Activated naive CD4-positive, alpha-beta T cell treated with anti-CD3 and anti-CD28 coated beads, Interleukin-2, amount 10 ng/mL, durations not matched to agents 7 days and 5 days (primary cell): ENCODE data around the gene IL13.

ENCODE experiments used
- CTCF ChIA-PET: fragments of 350-600 bp; sonication (Branson Sonifier 250); formaldehyde crosslinking; loops from one replicate; lab custom pipeline; 2021; ENCODE audit warnings: antibody characterized with exemption; lab: Charles Lee
- DNase-seq: peaks from one replicate; pipeline ENCODE4 v3.0.0-alpha.2; 2020
- H3K27ac Mint-ChIP-seq: one replicate; pipeline ENCODE4 v1.8.0; 2021; ENCODE audit warnings: mild to moderate bottlenecking, moderate library complexity, mixed read lengths
- H3K27me3 Mint-ChIP-seq: one replicate; pipeline ENCODE4 v1.8.0; 2021; ENCODE audit warnings: mild to moderate bottlenecking, mixed read lengths
- H3K36me3 Mint-ChIP-seq: one replicate; pipeline ENCODE4 v1.8.0; 2021; ENCODE audit warnings: mixed read lengths
- H3K4me1 Mint-ChIP-seq: one replicate; pipeline ENCODE4 v1.8.0; 2021; ENCODE audit warnings: mixed read lengths
- H3K4me3 Mint-ChIP-seq: one replicate; pipeline ENCODE4 v1.8.0; 2021; ENCODE audit warnings: mild to moderate bottlenecking, moderate library complexity, mixed read lengths
- H3K9me3 Mint-ChIP-seq: one replicate; pipeline ENCODE4 v1.8.0; 2021; ENCODE audit warnings: mixed read lengths

The IL13 gene

DNA sequence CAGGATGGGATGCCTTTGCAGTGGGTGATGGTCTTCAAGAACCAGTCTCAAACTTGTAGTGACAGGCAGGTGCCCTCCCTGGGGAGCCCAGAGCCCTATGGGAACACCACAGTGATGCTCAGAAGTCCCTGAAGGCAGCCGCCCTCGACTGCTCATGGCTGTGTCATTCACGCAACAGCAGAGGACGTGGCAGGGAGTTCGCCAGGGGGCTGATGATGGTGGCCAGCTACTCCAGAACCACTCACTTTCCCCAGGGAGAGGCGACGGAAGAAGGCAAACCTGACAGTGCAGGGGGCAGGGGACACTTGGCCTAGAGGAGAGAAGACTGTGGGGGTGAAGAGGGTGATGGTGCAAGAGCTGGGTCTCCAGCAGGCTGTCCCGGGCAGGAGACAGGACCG, 4.0 kb downstream of the IL13 start:
- no peak overlapping the region for H3K27ac Mint-ChIP-seq
- H3K36me3 Mint-ChIP-seq, result no peaks in the 10 kb centered on the region
- no peaks in the 10 kb centered on the region for H3K9me3 Mint-ChIP-seq
- CTCF ChIA-PET, result no interaction called here
- H3K4me1 Mint-ChIP-seq, result peaks cover 13% of the 10 kb centered on the region
- no peak overlapping the region for H3K4me3 Mint-ChIP-seq
- DNase-seq, result no peak
- H3K27me3 Mint-ChIP-seq, result peaks cover 28% of the 10 kb centered on the region

DNA sequence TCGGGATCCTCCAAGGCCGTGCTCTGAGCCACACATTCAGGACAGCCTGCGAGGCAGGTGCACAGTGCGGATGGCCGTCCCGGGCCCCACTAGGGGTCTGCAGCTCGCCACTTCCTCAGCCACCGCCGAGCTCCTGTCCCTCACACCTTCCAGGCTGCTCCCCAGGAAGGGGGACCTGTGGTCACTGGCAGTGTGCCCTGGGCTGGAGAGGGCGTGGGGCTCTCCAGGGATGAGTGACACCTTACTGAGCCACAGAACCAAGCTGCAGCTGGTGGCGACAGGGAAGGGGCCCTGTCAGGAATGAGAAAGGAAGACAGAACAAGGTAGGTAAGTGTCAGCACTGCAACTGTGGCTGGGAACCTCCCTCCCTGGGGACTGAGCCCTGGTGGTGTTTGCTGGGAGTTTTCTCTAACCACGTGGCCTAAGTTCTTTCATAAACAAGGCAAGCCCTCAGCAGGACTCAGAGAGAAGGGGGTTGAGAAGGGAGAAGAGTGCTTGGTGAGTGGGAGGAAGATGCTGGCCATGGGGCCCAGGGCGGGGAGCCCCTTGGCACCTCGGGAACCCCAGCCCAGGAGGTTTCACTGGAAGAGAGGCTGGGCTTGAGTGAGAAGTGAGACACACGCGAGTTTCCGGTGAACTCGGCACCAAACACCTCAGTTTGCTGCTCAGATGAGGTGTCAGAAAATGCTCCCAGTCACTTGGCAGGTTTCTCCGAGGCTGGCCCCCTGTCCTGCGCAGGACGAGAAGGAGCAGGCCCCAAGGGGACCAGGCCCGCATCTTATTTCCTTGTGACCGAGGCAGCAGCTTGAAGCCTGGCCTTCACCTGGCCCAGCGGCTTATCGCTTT, 5.2 kb downstream of the IL13 start:
- Mint-ChIP-seq H3K9me3 (no peaks in the 10 kb centered on the region), H3K27me3 (peaks cover 19% of the 10 kb centered on the region), H3K36me3 (no peaks in the 10 kb centered on the region), H3K4me1 (peaks cover 10% of the 10 kb centered on the region), H3K27ac (peak overlapping the region; percentile 76), H3K4me3 (no peak overlapping the region)
- CTCF ChIA-PET, result interaction anchor here (0.6 kb wide), 2 partner anchors 156 to 598 kb away, joined by 3 to 4 read pairs; no protein-coding TSS in a partner anchor
- DNase-seq, result no peak

DNA sequence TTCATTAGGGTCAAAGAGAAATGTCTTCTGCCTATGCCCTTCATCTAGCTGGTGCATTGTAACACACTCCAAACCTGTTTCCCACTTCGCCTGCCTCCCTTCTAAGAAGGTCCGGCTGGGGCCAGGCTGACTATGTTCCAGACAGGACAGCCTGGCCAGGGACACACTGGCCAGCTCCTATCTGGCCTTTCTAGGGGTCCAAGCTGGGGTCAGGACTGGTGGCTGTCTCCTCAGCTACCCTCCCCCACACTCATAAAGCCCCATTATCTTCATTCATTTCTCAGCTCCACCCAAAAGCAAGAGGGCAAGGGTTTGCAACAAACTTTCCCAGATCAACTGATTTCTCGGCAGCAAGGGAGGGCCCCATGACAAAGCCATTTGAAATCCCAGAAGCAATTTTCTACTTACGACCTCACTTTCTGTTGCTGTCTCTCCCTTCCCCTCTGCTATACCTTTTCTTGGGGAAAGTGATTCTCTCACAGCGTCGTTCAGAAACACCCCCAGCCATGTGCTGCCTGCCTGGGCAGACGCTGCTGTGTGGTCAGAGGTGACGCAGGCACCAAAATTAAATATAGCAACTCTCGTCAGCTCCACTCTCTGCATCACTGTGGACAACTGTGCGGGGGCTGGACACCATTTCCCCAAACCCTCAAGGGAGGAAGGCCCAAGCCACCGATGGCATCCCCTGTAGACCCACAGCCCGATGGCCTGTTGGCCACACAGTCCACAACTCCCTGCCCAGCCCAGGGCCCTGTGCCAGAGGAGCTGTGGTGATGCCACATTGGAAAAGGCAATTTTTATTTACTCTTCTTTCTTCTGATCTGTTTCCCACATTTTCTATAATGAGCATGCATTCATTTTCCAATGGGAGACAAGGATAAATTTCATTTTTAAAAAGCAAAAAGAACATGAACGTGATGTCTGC, 6.1 kb downstream of the IL13 start:
- Mint-ChIP-seq H3K27me3 (peaks cover 14% of the 10 kb centered on the region), H3K9me3 (no peaks in the 10 kb centered on the region), H3K27ac (no peak overlapping the region), H3K36me3 (no peaks in the 10 kb centered on the region), H3K4me3 (no peak overlapping the region), H3K4me1 (peaks cover 10% of the 10 kb centered on the region)
- DNase-seq, result no peak
- CTCF ChIA-PET, result interaction anchor here (0.6 kb wide), 1 partner anchor 155 kb away, joined by 4 read pairs; no protein-coding TSS in a partner anchor

- H3K27me3 Mint-ChIP-seq, result peaks cover 14% of the 10 kb centered on the region
- no peak overlapping the region for H3K27ac Mint-ChIP-seq
- DNase-seq, result no peak
- no peak overlapping the region for H3K4me3 Mint-ChIP-seq
- CTCF ChIA-PET, result no interaction called here
- H3K4me1 Mint-ChIP-seq, result peaks cover 10% of the 10 kb centered on the region
- H3K36me3 Mint-ChIP-seq, result no peaks in the 10 kb centered on the region
- H3K9me3 Mint-ChIP-seq, result no peaks in the 10 kb centered on the region
Observed at GRCh38 chr5:132664696-132665209, 6.8 kb downstream of the IL13 start.

DNA sequence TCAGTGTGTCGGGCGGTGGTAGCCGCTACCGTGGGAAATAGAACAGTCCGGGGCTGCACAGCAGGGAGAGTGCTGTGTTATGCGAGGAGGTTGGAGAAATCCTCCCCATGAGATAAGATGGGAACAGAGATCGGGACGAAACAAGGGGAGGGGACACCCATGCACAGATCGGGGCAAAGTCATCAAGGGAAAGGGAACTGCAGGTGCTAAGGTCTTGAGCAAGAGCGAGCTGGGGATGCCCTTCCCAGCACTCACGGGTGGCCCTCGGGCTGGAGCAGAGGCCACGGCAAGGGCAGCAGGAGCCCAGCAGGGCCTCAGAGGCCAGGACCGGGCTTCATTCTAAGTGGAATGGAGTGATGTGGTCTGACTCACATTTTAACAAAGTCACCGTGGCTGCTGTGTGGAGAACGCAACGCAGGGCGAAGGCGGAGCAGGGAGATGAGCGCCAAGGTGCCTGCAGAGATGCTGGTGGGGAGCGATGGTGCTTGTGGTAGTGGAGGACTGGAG, 7.7 kb downstream of the IL13 start:
- peaks cover 10% of the 10 kb centered on the region for H3K4me1 Mint-ChIP-seq
- no peak for DNase-seq
- peaks cover 14% of the 10 kb centered on the region for H3K27me3 Mint-ChIP-seq
- CTCF ChIA-PET, result interaction anchor here (1.9 kb wide), 1 partner anchor 279 kb away, joined by 7 read pairs; no protein-coding TSS in a partner anchor
- H3K9me3 Mint-ChIP-seq, result no peaks in the 10 kb centered on the region
- peak overlapping the region; percentile 40 for H3K27ac Mint-ChIP-seq
- no peak overlapping the region for H3K4me3 Mint-ChIP-seq
- no peaks in the 10 kb centered on the region for H3K36me3 Mint-ChIP-seq

DNA sequence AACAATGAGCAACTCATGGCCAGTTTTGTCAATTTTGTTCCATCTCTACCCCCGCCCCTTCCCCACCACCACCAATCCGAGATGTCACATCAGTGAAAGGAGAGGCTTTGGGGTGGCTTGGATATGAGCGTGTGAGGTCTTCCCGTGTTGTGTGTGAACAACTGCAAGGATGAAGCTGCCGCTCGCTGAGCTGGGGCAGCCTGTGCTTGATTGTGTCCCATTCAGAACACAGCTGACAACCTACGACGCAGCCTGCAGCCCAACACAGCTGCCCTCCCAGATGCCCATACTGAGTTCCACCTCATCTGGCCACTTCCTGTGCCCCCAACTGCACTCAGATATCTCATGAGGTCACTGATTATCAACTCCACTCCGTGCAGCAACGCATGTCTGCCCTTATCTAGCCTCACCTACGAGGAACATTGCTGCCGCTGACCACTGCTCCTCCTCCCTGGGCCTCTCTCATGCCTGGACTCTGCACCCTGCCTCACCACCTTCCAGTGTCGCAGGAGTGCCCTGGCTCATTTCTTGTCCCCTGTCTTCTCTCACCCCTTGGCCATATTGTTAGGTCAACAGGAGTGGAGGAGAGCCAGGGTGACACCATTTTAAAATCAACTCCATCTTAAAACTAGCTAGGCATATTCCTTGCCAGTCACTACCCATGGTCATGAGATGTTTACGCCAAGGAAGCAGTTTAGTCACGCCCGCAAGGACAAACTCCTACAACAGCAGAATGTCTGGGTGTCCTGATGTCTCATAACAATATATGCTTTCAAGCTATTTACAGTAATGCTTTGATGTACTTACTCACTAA, 8.5 kb downstream of the IL13 start:
- Mint-ChIP-seq H3K27ac (no peak overlapping the region), H3K4me1 (peaks cover 10% of the 10 kb centered on the region), H3K4me3 (no peak overlapping the region), H3K36me3 (no peaks in the 10 kb centered on the region), H3K9me3 (no peaks in the 10 kb centered on the region), H3K27me3 (peaks cover 14% of the 10 kb centered on the region)
- DNase-seq, result no peak
- CTCF ChIA-PET, result interaction anchor here (1.9 kb wide), 1 partner anchor 280 kb away, joined by 7 read pairs; no protein-coding TSS in a partner anchor

GRCh38 chr5:132667309-132667708, 9.3 kb downstream of the IL13 start:
- Mint-ChIP-seq H3K4me1 (peaks cover 10% of the 10 kb centered on the region), H3K4me3 (no peak overlapping the region), H3K27ac (peak overlapping the region; percentile 56), H3K9me3 (no peaks in the 10 kb centered on the region), H3K36me3 (no peaks in the 10 kb centered on the region), H3K27me3 (peaks cover 14% of the 10 kb centered on the region)
- no peak for DNase-seq
- CTCF ChIA-PET, result interaction anchor here (1.9 kb wide), 1 partner anchor 281 kb away, joined by 7 read pairs; no protein-coding TSS in a partner anchor

DNA sequence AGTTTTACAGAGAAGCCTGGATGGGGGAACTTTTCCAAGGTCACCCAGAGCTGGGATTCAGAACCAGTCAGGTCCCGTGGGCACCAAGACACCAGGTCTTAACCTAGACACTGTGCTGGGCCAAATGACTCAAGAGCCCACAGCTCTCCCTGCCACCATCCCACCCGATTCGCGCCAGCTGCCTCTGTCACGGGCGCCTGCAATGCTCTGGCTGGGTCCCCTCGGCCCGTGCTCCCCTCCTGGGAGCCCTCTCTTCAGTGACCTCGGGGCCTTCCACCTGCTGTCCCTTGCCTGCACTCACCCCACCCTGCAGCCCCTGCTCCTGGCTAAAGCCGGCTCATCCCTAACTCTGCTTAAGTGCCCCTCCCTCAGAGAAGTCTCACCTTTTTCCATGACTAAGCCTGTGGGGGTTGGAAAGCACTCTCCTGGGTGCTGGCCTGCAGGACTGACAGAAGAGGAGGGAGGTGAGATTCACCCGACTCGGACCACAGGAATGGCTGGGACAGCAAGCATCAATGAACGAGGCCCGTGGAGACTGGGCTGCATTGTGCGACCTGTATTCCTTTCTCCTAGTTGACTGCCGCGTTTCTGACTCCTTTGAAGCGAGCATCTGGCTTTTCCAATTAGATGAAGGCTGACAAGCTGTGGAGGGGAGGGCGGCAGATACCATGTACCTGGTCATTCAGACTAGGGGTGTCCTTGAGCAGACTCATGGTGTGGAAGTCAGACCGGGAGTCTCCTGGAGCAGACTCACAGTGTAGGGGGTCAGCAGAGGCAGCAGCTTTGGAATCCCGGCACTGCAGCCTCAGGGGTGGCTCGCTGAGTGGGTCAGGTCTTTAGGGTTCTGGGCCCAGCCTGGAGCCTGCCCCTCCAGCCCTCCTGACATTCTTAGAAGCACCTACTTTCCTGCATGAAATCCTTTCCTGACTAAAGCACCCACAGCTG, 10.1 kb downstream of the IL13 start:
- H3K9me3 Mint-ChIP-seq, result no peaks in the 10 kb centered on the region
- H3K27ac Mint-ChIP-seq, result peak overlapping the region; percentile 56
- no peak for DNase-seq
- peaks cover 11% of the 10 kb centered on the region for H3K27me3 Mint-ChIP-seq
- H3K4me3 Mint-ChIP-seq, result no peak overlapping the region
- H3K4me1 Mint-ChIP-seq, result peaks cover 8% of the 10 kb centered on the region
- CTCF ChIA-PET, result interaction anchor here (1.9 kb wide), 1 partner anchor 282 kb away, joined by 7 read pairs; no protein-coding TSS in a partner anchor
- no peaks in the 10 kb centered on the region for H3K36me3 Mint-ChIP-seq

- peaks cover 8% of the 10 kb centered on the region for H3K27me3 Mint-ChIP-seq
- DNase-seq, result no peak
- no peak overlapping the region for H3K27ac Mint-ChIP-seq
- CTCF ChIA-PET, result no interaction called here
- H3K36me3 Mint-ChIP-seq, result no peaks in the 10 kb centered on the region
- H3K9me3 Mint-ChIP-seq, result no peaks in the 10 kb centered on the region
- H3K4me1 Mint-ChIP-seq, result peaks cover 4% of the 10 kb centered on the region
- no peak overlapping the region for H3K4me3 Mint-ChIP-seq
Observed at GRCh38 chr5:132668706-132669454, 10.9 kb downstream of the IL13 start.

DNA sequence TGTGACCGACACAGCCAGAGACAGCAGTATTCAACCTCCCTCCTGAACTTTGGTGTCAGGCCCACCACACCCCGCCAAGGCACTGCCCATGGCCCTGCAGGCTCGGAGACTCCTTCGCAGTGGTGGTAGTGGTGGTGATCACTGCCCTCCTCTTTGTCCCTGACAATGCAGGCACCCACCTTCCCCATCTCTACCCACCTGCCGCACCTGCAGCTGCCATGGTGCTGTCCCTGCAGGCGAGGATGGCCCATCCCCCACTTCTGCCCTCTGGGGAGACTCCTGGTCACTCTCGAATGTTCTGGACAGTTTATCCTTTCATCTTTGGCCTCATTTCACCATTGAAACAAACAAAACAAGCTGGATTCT, 11.5 kb downstream of the IL13 start:
- no peak overlapping the region for H3K27ac Mint-ChIP-seq
- peaks cover 7% of the 10 kb centered on the region for H3K4me1 Mint-ChIP-seq
- DNase-seq, result no peak
- H3K9me3 Mint-ChIP-seq, result no peaks in the 10 kb centered on the region
- peaks cover 13% of the 10 kb centered on the region for H3K27me3 Mint-ChIP-seq
- CTCF ChIA-PET, result no interaction called here
- no peaks in the 10 kb centered on the region for H3K36me3 Mint-ChIP-seq
- H3K4me3 Mint-ChIP-seq, result no peak overlapping the region

- no peak for DNase-seq
- CTCF ChIA-PET, result no interaction called here
- no peaks in the 10 kb centered on the region for H3K36me3 Mint-ChIP-seq
- H3K27me3 Mint-ChIP-seq, result peaks cover 13% of the 10 kb centered on the region
- peaks cover 12% of the 10 kb centered on the region for H3K4me1 Mint-ChIP-seq
- no peak overlapping the region for H3K27ac Mint-ChIP-seq
- no peak overlapping the region for H3K4me3 Mint-ChIP-seq
- H3K9me3 Mint-ChIP-seq, result no peaks in the 10 kb centered on the region
Observed at GRCh38 chr5:132669966-132670882, 12.3 kb downstream of the IL13 start.
